HCT116 (cell line): Measurements from ENCODE around the gene ZNF79. TPM values are rescaled to one million over a fixed set of nuclear protein-coding genes. Genes with fewer than 3 reads are reported as not detected.
"Not testable (repeated sequence)": the region's sequence is repeated elsewhere in the genome, so short reads cannot be mapped to it uniquely, and the experiment has no call there.

Experiments
- ATAC-seq: fragments of 200-7000 bp; cut with Tn5 transposase; 2 replicates; pipeline ENCODE4 v1.9.1; 2020; ENCODE audit warnings: mild to moderate bottlenecking, moderate library complexity
- BruUV-seq: library from RNA; stranded (reverse); fragments of 400-500 nt; replicated peaks from 2 replicates; lab custom pipeline; 2021; lab: Mats Ljungman, UMichigan
- CTCF ChIA-PET: fragments of 300-600 bp; sonication (Branson Sonifier 250); formaldehyde crosslinking; loops from one replicate; lab custom pipeline; 2021; ENCODE audit warnings: antibody characterized with exemption; lab: Charles Lee
- POLR2A ChIA-PET: fragments of 300-600, 350-600 bp; sonication (Branson Sonifier 250); formaldehyde crosslinking; loops from one replicate; lab custom pipeline; 2021; ENCODE audit warnings: antibody characterized with exemption; lab: Charles Lee
- RAD21 ChIA-PET, 2 experiments: fragments of 300-600 bp; sonication (Branson Sonifier 250); formaldehyde crosslinking; loops; one replicate each; lab custom pipeline; 2023; ENCODE audit warnings: low total read pairs in 2 of 2; ENCODE audit not compliant: uncharacterized antibody in 2 of 2, unreplicated experiment in 2 of 2, low non-redundant PET in 1 of 2; lab: Charles Lee
- DNase-seq: peaks from one replicate; pipeline ENCODE4 v3.0.0-alpha.2; 2010; ENCODE audit warnings: low read depth, low spot score
- H2AFZ ChIP-seq: fragments of 200-600 bp; shearing (Covaris generic), sonication (generic); 2 replicates; pipeline ENCODE4 v1.6.1; 2017; ENCODE audit warnings: low read depth, mixed run types, mixed read lengths, antibody characterized with exemption, low read length; ENCODE audit not compliant: poor library complexity, severe bottlenecking
- H3K27ac ChIP-seq: 2 replicates; pipeline ENCODE4 v1.5.1; 2012; ENCODE audit warnings: low read depth, low read length
- H3K27me3 ChIP-seq: fragments of 200-600 bp; sonication (generic); 2 replicates; pipeline ENCODE4 v1.6.1; 2016; ENCODE audit warnings: mixed run types, low read length, mixed read lengths; ENCODE audit not compliant: insufficient read depth
- H3K36me3 ChIP-seq, 2 experiments: fragments of 200-500 bp in 1 of 2; fragments of 200-600 bp in 1 of 2; sonication (Bioruptor generic) in 1 of 2; sonication (generic) in 1 of 2; 2 replicates each; pipeline versions ENCODE4 v1.5.1 to v1.6.1; 2014 to 2016; ENCODE audit warnings: low read length in 2 of 2, inconsistent platforms in 1 of 2, mixed read lengths in 1 of 2, mixed run types in 1 of 2; ENCODE audit not compliant: insufficient read depth in 2 of 2, control insufficient read depth in 1 of 2
- H3K4me1 ChIP-seq, 2 experiments: fragments of 200-600 bp in 1 of 2; sonication (generic) in 1 of 2; 2 replicates each; pipeline versions ENCODE4 v1.5.1 to v1.6.1; 2012 to 2017; ENCODE audit warnings: low read length in 2 of 2, inconsistent platforms in 1 of 2, mild to moderate bottlenecking in 1 of 2, mixed read lengths in 1 of 2, mixed run types in 1 of 2, moderate library complexity in 1 of 2; ENCODE audit not compliant: insufficient read depth in 2 of 2, control insufficient read depth in 1 of 2
- H3K4me2 ChIP-seq: fragments of 200-600 bp; sonication (generic); 2 replicates; pipeline ENCODE4 v1.6.1; 2017; ENCODE audit warnings: mixed run types, low read length, mixed read lengths
- H3K4me3 ChIP-seq, 2 experiments: fragments of 200-600 bp in 1 of 2; sonication (generic) in 1 of 2; replicated peaks in 1 of 2; 2 replicates each; pipeline ENCODE4 v1.5.1; 2011 to 2016; ENCODE audit warnings: low read length in 2 of 2, control low read depth in 1 of 2, low read depth in 1 of 2, mild to moderate bottlenecking in 1 of 2, mixed read lengths in 1 of 2, mixed run types in 1 of 2
- H3K79me2 ChIP-seq: fragments of 200-600 bp; sonication (generic); 2 replicates; pipeline ENCODE4 v1.6.1; 2017; ENCODE audit warnings: mild to moderate bottlenecking, mixed run types, low read length, moderate library complexity, mixed read lengths; ENCODE audit not compliant: insufficient read depth
- H3K9ac ChIP-seq: fragments of 200-600 bp; sonication (generic); 2 replicates; pipeline ENCODE4 v1.6.1; 2016; ENCODE audit warnings: low read length, mixed read lengths
- H3K9me2 ChIP-seq: fragments of 200-600 bp; sonication (generic), shearing (Covaris generic); 2 replicates; pipeline ENCODE4 v1.6.1; 2017; ENCODE audit warnings: mixed run types, mild to moderate bottlenecking, moderate library complexity; ENCODE audit not compliant: insufficient read depth
- H3K9me3 ChIP-seq, 2 experiments: fragments of 200-500 bp in 1 of 2; fragments of 200-600 bp in 1 of 2; sonication (Bioruptor generic) in 1 of 2; sonication (generic) in 1 of 2; 2 replicates each; pipeline ENCODE4 v1.6.1; 2014 to 2017; ENCODE audit warnings: low read length in 2 of 2, mixed read lengths in 2 of 2, inconsistent platforms in 1 of 2, low read depth in 1 of 2, mild to moderate bottlenecking in 1 of 2, mixed run types in 1 of 2, moderate library complexity in 1 of 2; ENCODE audit not compliant: control insufficient read depth in 1 of 2, insufficient read depth in 1 of 2
- H4K20me1 ChIP-seq: fragments of 200-600 bp; sonication (generic), shearing (Covaris generic); 2 replicates; pipeline ENCODE4 v1.6.1; 2017; ENCODE audit warnings: mixed run types, mild to moderate bottlenecking, moderate library complexity; ENCODE audit not compliant: insufficient read depth
- EGR1 ChIP-seq: IDR thresholded peaks from 2 replicates; pipeline ENCODE4 v1.6.1; 2012; ENCODE audit warnings: low read depth
- EZH2 ChIP-seq: fragments of 200-600 bp; sonication (generic); IDR thresholded peaks from 2 replicates; pipeline ENCODE4 v1.6.1; 2017; ENCODE audit warnings: antibody characterized with exemption, mixed run types
- EZH2phosphoT487 ChIP-seq: fragments of 200-600 bp; IDR thresholded peaks from 2 replicates; pipeline ENCODE4 v1.6.1; 2018; ENCODE audit warnings: antibody characterized with exemption, borderline replicate concordance
- JUND ChIP-seq: IDR thresholded peaks from 2 replicates; pipeline ENCODE4 v1.6.1; 2012
- SRF ChIP-seq: IDR thresholded peaks from 2 replicates; pipeline ENCODE4 v1.6.1; 2012; ENCODE audit warnings: low read depth
- TCF7L2 ChIP-seq: IDR thresholded peaks from 2 replicates; pipeline ENCODE4 v1.7.0; 2011; ENCODE audit warnings: borderline replicate concordance, inconsistent platforms; ENCODE audit not compliant: insufficient read depth, insufficient read length; ENCODE audit errors: extremely low read depth
- YY1 ChIP-seq: IDR thresholded peaks from 2 replicates; pipeline ENCODE4 v1.6.1; 2011; ENCODE audit warnings: low read length, low read depth, moderate library complexity, mild to moderate bottlenecking; ENCODE audit not compliant: insufficient replicate concordance; ENCODE audit errors: extremely low read depth
- intact Hi-C: fragments of 100-400 bp; cut with micrococcal nuclease; formaldehyde crosslinking; loops from 2 replicates; pipeline ENCODE4 v1.10.0; 2022
- total RNA-seq: library from RNA; stranded (reverse); gene quantifications from one replicate; pipeline ENCODE4 v1.2.1, GENCODE V29; 2021; ENCODE audit not compliant: unreplicated experiment

ZNF79 gene
- total RNA-seq, 1 experiment from 2014 or later, result 5.3 TPM

DNA sequence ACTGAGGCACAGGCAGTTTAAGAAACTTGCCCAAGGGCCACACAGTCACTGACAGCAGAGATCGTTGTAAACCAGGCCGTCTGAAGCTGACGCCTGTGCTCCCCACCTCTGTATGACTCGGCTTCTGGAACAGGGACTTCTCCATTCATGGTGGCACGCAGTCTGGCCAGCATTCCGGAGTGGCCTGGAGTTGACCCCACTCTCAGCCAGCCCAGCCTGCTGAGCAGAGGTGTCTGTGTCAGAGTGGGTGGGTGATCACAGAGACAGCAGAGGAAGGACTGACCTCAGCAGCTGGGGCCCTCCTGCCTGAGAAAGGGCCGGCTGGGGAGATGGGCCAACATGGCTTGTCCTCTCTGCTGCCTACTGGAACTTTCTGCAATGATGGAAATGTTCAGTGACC, 39.7 kb downstream of the ZNF79 start:
- H3K9ac ChIP-seq, result no peak overlapping the region
- H3K4me2 ChIP-seq, result no peak overlapping the region
- DNase-seq, result no peak
- TF ChIP-seq EGR1 (no peak), EZH2 (no peak), EZH2phosphoT487 (no peak), YY1 (no peak), TCF7L2 (no peak), JUND (no peak), SRF (no peak)
- ATAC-seq, result no peak
- H3K27ac ChIP-seq, result no peak overlapping the region
- ChIA-PET POLR2A (no interaction called here), RAD21 (no interaction called here), CTCF (no interaction called here)
- no peaks in the 10 kb centered on the region for H3K4me1 ChIP-seq
- no peaks in the 10 kb centered on the region for H3K9me3 ChIP-seq
- H3K4me3 ChIP-seq, result no peak overlapping the region
- H3K27me3 ChIP-seq, result no peaks in the 10 kb centered on the region
- H2AFZ ChIP-seq, result no peak overlapping the region
- no peaks in the 10 kb centered on the region for H3K9me2 ChIP-seq
- no TSS peak for BruUV-seq
- H4K20me1 ChIP-seq, result no peaks in the 10 kb centered on the region
- intact Hi-C loops, result no loop called here
- no peaks in the 10 kb centered on the region for H3K79me2 ChIP-seq
- H3K36me3 ChIP-seq, result peaks cover 12 to 19% of the 10 kb centered on the region in 2 experiments; a peak in 3 of 4 replicates

DNA sequence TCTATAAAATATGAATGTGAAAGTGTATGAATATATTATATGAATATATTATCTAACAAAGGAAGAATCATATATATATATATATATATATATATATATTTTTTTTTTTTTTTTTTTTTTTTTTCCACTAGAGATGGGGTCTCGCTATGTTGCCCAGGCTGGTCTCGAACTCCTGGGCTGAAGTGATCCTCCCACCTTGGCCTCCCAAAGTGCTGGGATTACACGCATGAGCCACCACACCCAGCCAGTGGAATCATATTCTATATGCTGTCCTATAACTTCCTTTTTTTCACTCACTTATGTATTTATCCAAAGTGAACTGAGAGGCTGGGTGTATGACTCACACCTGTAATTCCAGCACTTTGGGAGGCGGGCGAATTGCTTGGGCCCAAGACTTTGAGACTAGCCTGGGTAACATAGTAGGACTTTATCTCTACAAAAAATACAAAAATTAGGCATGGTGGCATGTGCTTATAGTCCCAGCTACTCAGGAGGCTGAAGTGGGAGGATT, 42.3 kb downstream of the ZNF79 start:
- DNase-seq, H4K20me1 ChIP-seq, H3K27me3 ChIP-seq, intact Hi-C loops, H3K9me3 ChIP-seq, H3K4me1 ChIP-seq, H3K9me2 ChIP-seq, H3K27ac ChIP-seq, ATAC-seq, H3K9ac ChIP-seq, H3K4me3 ChIP-seq, H2AFZ ChIP-seq, H3K79me2 ChIP-seq, H3K4me2 ChIP-seq, BruUV-seq, RAD21 ChIA-PET: not testable (repeated sequence)
- peaks cover 8 to 14% of the 10 kb centered on the region in 2 experiments; a peak in 3 of 4 replicates for H3K36me3 ChIP-seq
- ChIA-PET CTCF (interaction anchor here (1.1 kb wide), 1 partner anchor 11 kb away, joined by 3 read pairs; no protein-coding TSS in a partner anchor), POLR2A (interaction anchor here (1.0 kb wide), 1 partner anchor 16 kb away, joined by 4 read pairs; the partner anchor contains the start of genes LRSAM1 and RPL12)
